ENCODE results near the gene NECAB2.

Gene NECAB2

GRCh38 chr16:83967091-83967490 lies 953 bp upstream of the NECAB2 start:
- DNase-seq (ENCODE audit: low spot score): no peak

- peak; percentile 61 for DNase-seq (ENCODE audit: low spot score)
Measured at GRCh38 chr16:83968306-83968851, 335 bp downstream of the NECAB2 start.

- DNase-seq (ENCODE audit: low spot score): no peak
Measured at GRCh38 chr16:83968891-83969649, 1.0 kb downstream of the NECAB2 start.

GRCh38 chr16:83969771-83970429 lies 1.9 kb downstream of the NECAB2 start:
- no peak for DNase-seq (ENCODE audit: low spot score)

GRCh38 chr16:83970430-83970815 lies 2.4 kb downstream of the NECAB2 start:
- no peak for DNase-seq (ENCODE audit: low spot score)

GRCh38 chr16:83971165-83972130 lies 3.4 kb downstream of the NECAB2 start:
- no peak for DNase-seq (ENCODE audit: low spot score)

GRCh38 chr16:83972256-83973008 lies 4.4 kb downstream of the NECAB2 start:
- DNase-seq (ENCODE audit: low spot score): no peak

- no peak for DNase-seq (ENCODE audit: low spot score)
Measured at GRCh38 chr16:83973077-83973476, 5.0 kb downstream of the NECAB2 start.

GRCh38 chr16:83973581-83974385 lies 5.7 kb downstream of the NECAB2 start:
- DNase-seq (ENCODE audit: low spot score): no peak

- DNase-seq (ENCODE audit: low spot score): no peak
Measured at GRCh38 chr16:83974475-83974874, 6.4 kb downstream of the NECAB2 start.

GRCh38 chr16:83975590-83976260 lies 7.7 kb downstream of the NECAB2 start:
- DNase-seq (ENCODE audit: low spot score): no peak

GRCh38 chr16:83977056-83977815 lies 9.2 kb downstream of the NECAB2 start:
- no peak for DNase-seq (ENCODE audit: low spot score)

- DNase-seq (ENCODE audit: low spot score): no peak
Measured at GRCh38 chr16:83978401-83978904, 10.4 kb downstream of the NECAB2 start.

- no peak for DNase-seq (ENCODE audit: low spot score)
Measured at GRCh38 chr16:83979441-83979840, 11.4 kb downstream of the NECAB2 start.

- no peak for DNase-seq (ENCODE audit: low spot score)
Measured at GRCh38 chr16:83980794-83981193, 12.8 kb downstream of the NECAB2 start.

GRCh38 chr16:83981799-83982198 lies 13.8 kb downstream of the NECAB2 start:
- no peak for DNase-seq (ENCODE audit: low spot score)

GRCh38 chr16:83983491-83983890 lies 15.4 kb downstream of the NECAB2 start:
- DNase-seq (ENCODE audit: low spot score): no peak

- no peak for DNase-seq (ENCODE audit: low spot score)
Measured at GRCh38 chr16:83989300-83989699, 21.3 kb downstream of the NECAB2 start.

- no peak for DNase-seq (ENCODE audit: low spot score)
Measured at GRCh38 chr16:83990492-83990891, 22.4 kb downstream of the NECAB2 start.

Data from AG20443 (cell line).